ENCODE data around the gene ARHGAP20. TPM values are rescaled to one million over a fixed set of nuclear protein-coding genes. Genes with fewer than 3 reads are reported as not detected.

The ARHGAP20 gene, protein sequence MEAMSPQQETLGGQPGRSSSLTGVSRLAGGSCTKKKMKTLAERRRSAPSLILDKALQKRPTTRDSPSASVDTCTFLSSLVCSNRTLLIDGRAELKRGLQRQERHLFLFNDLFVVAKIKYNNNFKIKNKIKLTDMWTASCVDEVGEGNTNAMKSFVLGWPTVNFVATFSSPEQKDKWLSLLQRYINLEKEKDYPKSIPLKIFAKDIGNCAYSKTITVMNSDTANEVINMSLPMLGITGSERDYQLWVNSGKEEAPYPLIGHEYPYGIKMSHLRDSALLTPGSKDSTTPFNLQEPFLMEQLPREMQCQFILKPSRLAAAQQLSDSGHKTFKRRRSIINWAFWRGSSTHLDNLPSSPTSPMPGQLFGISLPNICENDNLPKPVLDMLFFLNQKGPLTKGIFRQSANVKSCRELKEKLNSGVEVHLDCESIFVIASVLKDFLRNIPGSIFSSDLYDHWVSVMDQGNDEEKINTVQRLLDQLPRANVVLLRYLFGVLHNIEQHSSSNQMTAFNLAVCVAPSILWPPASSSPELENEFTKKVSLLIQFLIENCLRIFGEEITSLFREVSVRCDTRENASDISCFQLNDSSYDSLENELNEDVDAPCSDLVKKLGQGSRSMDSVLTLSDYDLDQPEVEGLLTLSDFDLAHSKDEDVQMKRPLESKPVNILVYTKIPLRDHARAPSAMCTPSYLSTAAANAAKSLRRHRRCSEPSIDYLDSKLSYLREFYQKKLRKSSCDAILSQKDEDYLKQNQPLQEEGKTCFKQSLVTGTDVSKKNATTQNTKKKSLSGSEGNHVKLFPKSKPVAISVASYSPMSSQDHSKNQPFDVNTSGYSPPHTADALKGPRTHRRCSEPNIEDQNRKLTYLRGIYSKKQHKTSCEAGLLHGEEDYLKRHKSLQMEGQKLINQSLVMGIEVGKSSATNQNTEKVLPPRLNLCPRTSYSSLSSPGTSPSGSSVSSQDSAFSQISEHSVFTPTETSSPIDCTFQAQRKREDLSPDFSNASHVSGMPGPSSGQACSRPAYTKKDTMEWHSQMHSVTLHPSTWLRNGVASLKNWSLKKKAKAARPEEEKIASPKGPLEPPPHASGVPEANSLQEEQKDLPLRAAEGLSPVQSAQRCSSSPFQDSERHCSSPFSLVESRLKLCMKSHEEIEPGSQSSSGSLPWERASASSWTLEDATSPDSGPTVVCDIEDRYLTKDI
- total RNA-seq: 0.30 and 0.53 TPM in 2 replicates
- polyA plus RNA-seq: 0.35 and 0.49 TPM in 2 replicates

DNA sequence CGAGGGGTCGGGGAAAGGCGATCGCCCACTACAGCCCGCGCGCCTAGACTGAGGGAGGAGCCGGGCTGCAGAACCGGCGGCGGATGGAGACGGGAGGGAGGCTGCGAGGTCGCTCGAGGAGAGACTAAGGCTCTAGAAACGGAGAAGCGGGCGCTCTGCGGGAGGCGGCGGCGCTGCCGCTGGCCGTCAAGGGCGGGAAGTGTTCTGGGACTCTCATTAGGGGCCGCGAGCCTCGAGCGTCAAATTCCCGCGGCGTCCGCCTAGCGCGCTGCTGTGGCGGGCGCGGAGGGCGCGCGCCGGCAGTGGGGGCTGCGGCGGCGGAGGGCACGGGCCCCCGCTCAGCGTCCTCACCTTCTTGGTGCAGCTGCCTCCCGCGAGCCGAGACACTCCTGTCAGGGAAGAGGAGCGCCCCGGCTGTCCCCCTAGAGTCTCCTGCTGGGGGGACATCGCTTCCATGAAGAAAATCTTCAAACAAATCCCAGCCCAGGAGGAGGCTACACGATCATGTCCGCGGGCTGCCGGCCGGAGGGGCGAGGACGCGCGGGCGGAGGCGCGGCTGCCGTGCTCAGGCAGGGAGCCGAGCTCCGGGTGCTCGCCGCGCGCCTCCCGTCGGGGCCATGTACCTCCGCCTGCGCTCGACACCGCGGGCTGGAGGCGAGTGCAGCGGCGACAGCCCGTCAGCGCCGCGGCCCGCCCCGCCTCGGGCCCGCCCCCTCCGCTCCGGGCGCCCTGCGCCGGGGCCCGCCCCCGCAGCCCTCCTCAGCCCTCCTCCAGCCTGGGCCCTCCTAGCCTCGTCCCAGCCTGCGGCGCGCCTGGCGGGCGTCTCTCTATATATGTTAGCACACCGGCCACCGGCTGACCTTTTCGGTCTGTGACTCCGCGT is at the start of gene ARHGAP20:
Gene ARHGAP20, minus strand, starts transcription at position 662 of the 883 bp plus-strand sequence. Its CDS starts 206 bp downstream, at position 456.
- Histone ChIP-seq H3K9me3 (ENCODE audit: low read depth) (no peaks in the 10 kb centered on the region), H3K4me3 (peak within 1 kb of the TSS; percentile 39), H3K27me3 (peaks cover 91% of the 10 kb centered on the region), H3K4me1 (ENCODE audit: low read depth) (peaks cover 8% of the 10 kb centered on the region), H3K36me3 (no peaks in the 10 kb centered on the region), H3K27ac (no peak within 1 kb of the TSS)
- no peak for TF ChIP-seq CTCF (IDR thresholded peaks at IDR 0.05; ENCODE audit: low read depth, low read length)
- DNase-seq (ENCODE audit: low read depth in 1 of 2, low spot score in 1 of 2): peak; percentile 81 to 83

GRCh38 chr11:110761991-110762390 is 49.8 kb upstream of the ARHGAP20 start:
- no peak overlapping the region for H3K27ac ChIP-seq
- no peak for DNase-seq (ENCODE audit: low read depth in 1 of 2, low spot score in 1 of 2)
- no peak for TF ChIP-seq CTCF (IDR thresholded peaks at IDR 0.05; ENCODE audit: low read depth, low read length)

GRCh38 chr11:110761131-110761530 is 48.9 kb upstream of the ARHGAP20 start:
- H3K4me1 ChIP-seq (ENCODE audit: low read depth): no peaks in the 10 kb centered on the region
- H3K27ac ChIP-seq: no peak overlapping the region
- TF ChIP-seq CTCF (IDR thresholded peaks at IDR 0.05; ENCODE audit: low read depth, low read length): no peak
- H3K27me3 ChIP-seq: no peaks in the 10 kb centered on the region
- DNase-seq (ENCODE audit: low read depth in 1 of 2, low spot score in 1 of 2): no peak
- no peaks in the 10 kb centered on the region for H3K9me3 ChIP-seq (ENCODE audit: low read depth)
- no peak overlapping the region for H3K4me3 ChIP-seq
- no peaks in the 10 kb centered on the region for H3K36me3 ChIP-seq

More at GRCh38 chr11:110761991-110762390, 49.8 kb upstream of the ARHGAP20 start:
- Histone ChIP-seq H3K36me3 (no peaks in the 10 kb centered on the region), H3K27me3 (no peaks in the 10 kb centered on the region), H3K9me3 (ENCODE audit: low read depth) (no peaks in the 10 kb centered on the region), H3K4me1 (ENCODE audit: low read depth) (no peaks in the 10 kb centered on the region), H3K4me3 (no peak overlapping the region)

DNA sequence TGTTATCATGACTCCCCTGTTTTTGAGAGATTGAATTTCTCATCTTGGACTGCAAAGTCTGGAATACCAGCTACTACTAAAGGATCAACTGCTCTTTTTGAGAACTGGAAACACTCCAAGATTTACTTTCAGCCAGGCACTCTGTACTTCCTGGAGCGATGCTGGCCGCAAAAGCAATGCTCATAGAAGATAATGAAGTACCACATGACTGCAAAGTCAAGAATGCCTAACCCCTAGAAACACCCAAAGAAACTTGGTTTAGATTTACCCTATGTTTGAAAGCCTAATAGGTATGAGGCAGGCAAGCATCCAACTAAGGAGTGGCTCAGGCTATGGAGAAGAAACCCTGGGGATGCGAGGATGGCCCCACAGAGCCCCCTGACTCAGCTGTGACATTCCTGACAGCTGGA is 47.7 kb upstream of the ARHGAP20 start:
- TF ChIP-seq CTCF (IDR thresholded peaks at IDR 0.05; ENCODE audit: low read depth, low read length): no peak
- Histone ChIP-seq H3K27me3 (no peaks in the 10 kb centered on the region), H3K36me3 (no peaks in the 10 kb centered on the region), H3K4me3 (no peak overlapping the region), H3K27ac (no peak overlapping the region), H3K4me1 (ENCODE audit: low read depth) (no peaks in the 10 kb centered on the region), H3K9me3 (ENCODE audit: low read depth) (no peaks in the 10 kb centered on the region)
- DNase-seq (ENCODE audit: low read depth in 1 of 2, low spot score in 1 of 2): peak in 1 of 2 donors; percentile 88

Data from cardiac muscle cell (in vitro differentiated cells and primary cell).